ENCODE results near the gene WDR5.

The WDR5 gene

DNA sequence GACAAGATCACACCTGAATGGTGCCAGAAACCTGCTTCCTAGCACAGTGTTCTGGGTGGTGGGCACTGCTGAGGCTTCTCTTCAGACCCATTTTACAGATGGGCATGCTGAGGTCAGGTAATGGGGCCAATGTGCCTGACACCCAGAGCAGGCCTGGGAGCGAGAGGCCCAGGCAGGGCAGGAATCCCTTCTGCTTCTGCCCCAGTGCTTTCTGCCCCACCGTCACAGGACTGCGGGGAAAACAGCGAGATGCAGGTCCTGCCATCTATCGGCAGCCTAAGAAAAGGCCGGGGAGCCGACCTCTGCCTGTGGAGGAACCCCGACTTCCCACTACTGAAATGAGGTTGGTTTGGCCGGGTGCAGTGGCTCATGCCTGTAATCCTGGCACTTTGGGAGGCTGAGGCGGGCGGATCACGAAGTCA lies 51.2 kb downstream of the WDR5 start:
- DNase-seq (ENCODE audit: low read depth, low spot score) = no peak

DNA sequence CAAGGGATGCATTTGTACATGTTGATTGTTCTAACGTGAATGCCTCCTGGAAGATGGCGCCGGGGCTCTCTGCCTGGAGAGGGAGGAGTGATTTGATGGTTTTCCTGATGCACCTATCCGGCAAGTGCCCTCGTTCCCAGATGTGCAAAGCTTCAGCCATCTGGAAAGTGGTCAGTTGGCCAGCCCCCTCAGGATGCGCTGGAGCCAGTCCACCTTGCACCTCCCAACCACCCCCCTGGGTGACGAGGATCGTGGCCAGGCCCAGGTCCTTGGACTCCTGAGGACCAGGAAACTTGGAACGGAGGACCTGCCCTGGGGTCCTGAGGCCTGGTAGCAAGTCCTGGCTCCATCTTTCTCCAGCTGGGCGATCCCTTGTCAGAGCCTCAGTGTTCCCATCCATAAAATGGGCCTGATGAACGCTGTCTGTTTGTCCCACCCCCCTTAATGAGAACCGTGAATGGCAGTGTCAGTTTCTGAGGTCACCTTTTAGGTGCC lies 52.1 kb downstream of the WDR5 start:
- DNase-seq (ENCODE audit: low read depth, low spot score) = no peak

- DNase-seq (ENCODE audit: low read depth, low spot score) = no peak
Measured at GRCh38 chr9:134188386-134189144, 52.7 kb downstream of the WDR5 start.

DNA sequence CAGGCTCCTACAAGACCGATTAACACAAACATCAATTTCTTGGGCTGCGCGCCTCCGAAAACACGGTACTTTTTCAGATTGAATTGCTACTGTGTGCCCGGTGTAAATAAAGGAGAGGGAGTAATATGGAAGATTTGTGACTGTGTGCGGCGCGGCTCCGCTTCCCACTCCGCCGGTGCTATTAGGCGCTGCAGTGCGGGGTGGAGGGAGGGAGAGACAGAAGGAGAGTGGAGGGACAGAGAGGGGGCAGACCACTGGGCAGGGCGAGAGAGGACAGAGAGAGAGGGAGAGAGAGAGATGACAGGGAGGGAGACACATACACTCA lies 53.2 kb downstream of the WDR5 start:
- no peak for DNase-seq (ENCODE audit: low read depth, low spot score)

- no peak for DNase-seq (ENCODE audit: low read depth, low spot score)
Measured at GRCh38 chr9:134189470-134190231, 53.8 kb downstream of the WDR5 start.

DNA sequence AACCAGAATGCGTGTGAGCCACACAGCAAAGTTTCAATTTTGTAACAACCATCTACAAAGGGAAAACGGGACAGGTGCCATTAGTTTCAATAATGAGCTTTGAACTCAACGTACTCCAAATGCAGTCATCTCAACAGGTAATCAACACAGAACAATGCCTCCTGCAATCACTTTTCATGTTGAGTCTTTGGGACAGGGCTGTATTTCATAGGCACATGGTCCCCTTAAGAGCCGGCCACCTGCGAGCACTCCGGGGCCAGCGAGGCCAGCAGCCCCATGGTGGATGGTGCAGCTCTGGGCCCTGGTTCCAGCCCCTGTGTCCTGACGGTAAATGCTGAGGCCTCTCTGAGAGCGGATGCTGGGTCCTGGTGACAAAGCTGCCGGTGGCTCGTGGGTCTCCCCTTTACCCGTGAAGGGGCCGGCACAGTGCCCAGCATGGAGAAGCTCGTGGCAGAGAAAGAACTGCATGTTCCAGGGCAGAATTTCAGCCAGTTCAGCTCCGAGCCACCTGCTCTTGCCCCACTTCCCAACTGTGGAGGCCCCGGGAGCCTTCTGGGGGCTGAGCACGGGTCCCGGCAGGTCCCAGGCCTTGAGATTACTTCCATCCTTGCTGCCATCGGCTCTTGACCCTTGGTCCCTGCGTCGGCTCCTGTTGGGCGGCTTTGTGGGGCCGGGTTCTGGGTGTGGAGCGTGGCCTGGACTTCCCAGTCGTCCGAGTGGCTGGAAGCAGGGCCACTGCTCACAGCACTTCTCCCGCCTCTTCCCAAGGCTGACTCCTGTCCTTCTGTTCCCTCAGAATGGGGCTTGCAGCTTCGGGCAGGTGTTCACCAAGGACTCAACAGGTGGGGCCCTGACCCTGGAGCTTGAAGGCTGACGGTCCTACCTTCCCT lies 54.6 kb downstream of the WDR5 start:
- no peak for DNase-seq (ENCODE audit: low read depth, low spot score)

DNA sequence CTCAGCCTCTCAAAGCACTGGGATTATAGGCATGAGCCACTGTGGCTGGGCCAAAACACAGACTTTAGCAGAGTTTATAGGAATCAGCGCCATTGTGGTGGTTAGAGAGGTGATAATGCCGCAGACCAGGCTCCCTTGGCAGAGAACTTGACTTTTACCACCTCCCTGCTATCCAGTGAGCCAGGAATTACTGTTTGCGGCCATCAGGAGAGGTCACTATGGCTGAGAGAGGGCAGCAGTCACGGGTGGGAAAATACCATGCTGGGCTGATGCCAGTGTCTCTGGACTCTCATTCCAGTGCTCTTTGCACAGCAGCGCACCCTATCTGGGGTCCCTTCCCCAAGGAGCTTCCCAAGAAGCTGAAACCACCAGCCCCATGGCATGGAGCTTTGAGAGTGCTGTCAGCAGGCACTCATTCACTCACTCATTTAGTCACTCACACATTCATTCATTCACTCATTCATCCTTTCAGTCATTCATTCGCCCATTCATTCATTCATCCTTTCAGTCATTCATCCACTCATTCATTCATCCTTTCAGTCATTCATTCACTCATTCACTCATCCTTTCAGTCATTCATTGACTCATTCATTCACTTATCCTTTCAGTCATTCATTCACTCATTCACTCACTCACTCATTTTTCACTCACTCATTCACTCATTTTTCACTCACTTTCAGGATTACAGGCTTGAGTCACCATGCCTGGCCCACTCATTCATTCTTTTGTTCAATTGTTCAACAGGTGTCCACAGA lies 55.8 kb downstream of the WDR5 start:
- no peak for DNase-seq (ENCODE audit: low read depth, low spot score)

GRCh38 chr9:134192311-134192950 lies 56.5 kb downstream of the WDR5 start:
- DNase-seq (ENCODE audit: low read depth, low spot score) = no peak

DNA sequence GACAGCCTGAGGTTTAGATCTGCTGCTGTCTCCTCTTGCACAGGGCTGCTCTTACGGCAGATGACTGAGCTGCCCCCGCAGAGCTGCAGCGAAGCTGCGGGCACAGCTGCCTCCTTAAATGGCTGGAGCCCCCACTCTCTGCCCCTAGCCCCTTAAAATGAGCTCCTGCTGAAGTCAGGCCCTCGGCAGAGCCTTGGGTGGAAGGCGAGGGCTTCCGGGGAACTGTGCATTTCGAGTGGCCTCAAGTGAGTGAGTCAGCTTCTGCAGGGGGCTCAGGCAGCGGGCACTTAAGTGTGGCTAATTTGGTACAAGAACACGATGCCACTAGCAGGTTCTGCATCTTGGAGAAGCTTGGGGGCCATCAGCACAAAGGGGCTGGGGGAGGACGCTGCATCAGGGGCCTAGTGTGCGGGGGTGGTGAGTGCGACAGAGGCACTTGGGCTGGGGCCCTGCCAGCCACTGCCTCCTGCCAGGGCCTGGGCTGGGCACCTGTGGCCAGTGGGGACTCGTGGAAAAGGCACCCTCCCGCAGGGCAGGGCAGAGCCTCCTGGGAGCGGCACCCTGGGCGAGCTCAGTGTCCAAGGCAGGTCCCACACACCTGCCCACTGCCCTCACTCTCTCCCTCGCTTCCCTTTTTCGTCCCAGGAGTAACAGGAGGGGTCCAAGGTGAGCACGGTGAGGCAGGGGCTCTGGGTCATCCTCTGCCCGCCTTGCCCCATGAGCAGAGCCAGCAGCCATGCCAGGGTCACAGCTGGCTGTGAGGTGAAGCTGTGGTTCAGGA lies 57.3 kb downstream of the WDR5 start:
- DNase-seq (ENCODE audit: low read depth, low spot score) = no peak

- DNase-seq (ENCODE audit: low read depth, low spot score) = no peak
Measured at GRCh38 chr9:134193912-134194535, 58.1 kb downstream of the WDR5 start.

- DNase-seq (ENCODE audit: low read depth, low spot score) = no peak
Measured at GRCh38 chr9:134195558-134195957, 59.7 kb downstream of the WDR5 start.

DNA sequence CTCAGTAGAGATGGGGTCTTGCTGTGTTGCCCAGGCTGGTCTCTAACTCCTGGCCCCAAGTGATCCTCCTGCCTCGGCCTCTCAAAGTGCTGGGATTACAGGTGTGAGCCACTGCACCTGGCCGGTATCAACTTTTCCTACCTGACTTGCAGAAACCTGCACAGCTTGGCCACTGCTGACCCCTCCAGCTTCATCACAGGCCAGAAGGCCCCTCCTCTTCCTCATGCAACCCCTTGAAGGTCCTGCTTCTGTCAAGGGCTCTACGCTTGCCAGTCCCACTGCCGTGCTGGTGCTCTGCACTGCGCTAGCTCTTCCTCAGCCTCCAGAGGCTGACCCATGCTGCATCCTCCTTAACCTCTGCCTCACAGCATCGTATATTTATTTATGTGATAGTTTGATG lies 61.0 kb downstream of the WDR5 start:
- no peak for DNase-seq (ENCODE audit: low read depth, low spot score)

DNA sequence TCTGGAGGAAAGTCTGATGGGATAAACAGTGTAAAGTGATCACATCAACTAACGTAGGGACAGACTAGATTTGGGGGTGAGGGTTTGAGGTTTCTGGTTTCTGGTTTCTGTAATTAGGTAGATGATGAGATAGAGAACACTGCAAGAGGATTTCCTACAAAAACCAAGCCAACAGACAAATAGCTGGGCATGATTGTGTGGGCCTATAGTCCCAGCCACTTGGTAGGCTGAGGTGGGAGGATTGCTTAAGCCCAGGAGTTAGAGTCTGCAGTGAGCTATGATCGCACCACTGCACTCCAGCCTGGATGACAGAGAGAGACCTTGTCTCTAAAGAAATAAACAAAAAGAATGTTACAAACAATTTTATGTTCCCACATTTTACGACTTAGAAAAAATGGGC lies 62.9 kb downstream of the WDR5 start:
- DNase-seq (ENCODE audit: low read depth, low spot score) = no peak

- DNase-seq (ENCODE audit: low read depth, low spot score) = no peak
Measured at GRCh38 chr9:134200730-134201129, 64.8 kb downstream of the WDR5 start.

- no peak for DNase-seq (ENCODE audit: low read depth, low spot score)
Measured at GRCh38 chr9:134203224-134203623, 67.3 kb downstream of the WDR5 start.

- no peak for DNase-seq (ENCODE audit: low read depth, low spot score)
Measured at GRCh38 chr9:134204041-134204440, 68.2 kb downstream of the WDR5 start.

DNA sequence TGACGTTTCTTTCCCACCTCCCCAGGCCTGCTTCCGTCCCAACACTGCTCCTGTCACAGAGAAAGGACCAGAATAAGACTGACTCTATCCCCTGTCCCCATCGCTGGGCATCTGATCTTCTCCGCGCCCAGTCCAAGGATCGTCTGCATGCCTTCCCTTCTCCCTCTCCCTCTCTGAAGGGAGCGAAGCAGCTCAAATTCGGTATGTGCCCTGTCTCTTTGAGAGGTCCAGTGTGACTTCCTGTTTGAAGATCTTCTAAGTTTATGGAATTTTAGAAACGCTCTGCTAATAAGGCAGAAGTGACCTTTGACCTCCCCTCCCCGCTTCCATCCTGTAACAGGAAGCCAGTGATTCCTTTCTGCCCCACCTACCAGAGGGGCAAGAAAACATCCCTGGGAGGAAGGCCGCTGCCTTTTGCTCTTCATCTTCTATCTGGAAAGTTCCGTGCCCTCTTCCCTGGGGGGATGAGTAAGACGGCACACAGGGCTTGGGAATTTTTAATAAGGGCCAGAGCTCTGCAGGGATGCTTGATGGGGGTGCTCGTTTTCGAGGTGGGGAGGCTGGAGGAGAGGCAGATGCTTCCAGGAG lies 69.2 kb downstream of the WDR5 start:
- DNase-seq (ENCODE audit: low read depth, low spot score) = no peak

DNA sequence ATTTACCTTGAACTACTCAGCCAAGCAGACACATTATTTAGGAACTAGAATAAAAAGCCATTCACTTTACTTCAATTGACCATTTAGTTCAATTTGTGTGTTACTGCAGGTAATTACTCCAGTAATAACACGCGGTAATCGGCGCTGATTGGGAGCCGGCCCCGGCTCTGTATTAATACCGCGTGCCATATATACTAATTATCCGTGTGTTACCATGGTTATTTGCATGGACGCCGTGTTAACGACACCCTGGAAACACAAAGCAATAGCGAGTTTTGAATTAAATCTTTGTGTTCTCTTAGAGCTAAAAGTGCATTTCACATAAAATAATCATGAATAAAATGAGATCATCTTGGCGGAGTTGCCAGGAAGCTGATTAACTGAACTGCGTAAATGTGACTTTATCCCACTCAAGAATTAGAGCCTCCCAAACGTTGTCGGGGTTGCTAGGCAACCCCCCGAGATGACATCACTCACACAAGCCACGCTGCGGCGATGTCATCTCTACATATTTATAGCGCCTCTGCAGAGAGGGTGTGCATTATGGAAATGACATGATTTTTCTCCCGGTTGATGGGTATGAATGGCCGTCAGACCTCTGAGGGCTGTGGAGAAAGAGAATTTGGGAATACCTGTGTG lies 69.9 kb downstream of the WDR5 start:
- DNase-seq (ENCODE audit: low read depth, low spot score) = no peak
